GM12878 (cell line): ENCODE measurements around the gene AMN1. TPM values are rescaled to one million over a fixed set of nuclear protein-coding genes. Genes with fewer than 3 reads are reported as not detected.

Experiments used
- CBX5 ChIP-seq: sonication (generic); IDR thresholded peaks from 2 replicates; pipeline ENCODE4 v1.6.1; 2016; ENCODE audit warnings: low read depth, moderate library complexity, mild to moderate bottlenecking, inconsistent platforms
- E2F8 ChIP-seq: fragments of 450-650 bp; IDR thresholded peaks from 2 replicates; pipeline ENCODE4 v1.6.1; 2018; ENCODE audit warnings: mild to moderate bottlenecking, low read depth, moderate library complexity; ENCODE audit not compliant: partially characterized antibody
- ETV6 ChIP-seq, 2 experiments: fragments of 450-650 bp in 1 of 2; IDR thresholded peaks in 1 of 2; conservative IDR thresholded peaks in 1 of 2; 2 replicates each; pipeline ENCODE4 v1.6.1; 2014; ENCODE audit warnings: antibody characterized with exemption in 1 of 2, borderline replicate concordance in 1 of 2, low read depth in 1 of 2, mild to moderate bottlenecking in 1 of 2, moderate library complexity in 1 of 2
- FOS ChIP-seq: IDR thresholded peaks from 3 replicates; pipeline ENCODE4 v1.6.1; 2011; ENCODE audit warnings: borderline replicate concordance; ENCODE audit not compliant: insufficient read length; ENCODE audit errors: extremely low read depth
- GATAD2B ChIP-seq: fragments of 450-650 bp; conservative IDR thresholded peaks from 2 replicates; pipeline ENCODE4 v1.6.1; 2017; ENCODE audit warnings: low read depth, mild to moderate bottlenecking, moderate library complexity
- HDAC6 ChIP-seq: fragments of 200-600 bp; sonication (generic); IDR thresholded peaks from one replicate; pipeline ENCODE4 v1.8.0; 2017; ENCODE audit warnings: antibody characterized with exemption; ENCODE audit not compliant: unreplicated experiment
- IKZF1 ChIP-seq: fragments of 450-650 bp; conservative IDR thresholded peaks from 2 replicates; pipeline ENCODE4 v1.6.1; 2017; ENCODE audit warnings: antibody characterized with exemption, mild to moderate bottlenecking
- IRF4 ChIP-seq: IDR thresholded peaks from 2 replicates; pipeline ENCODE4 v1.6.1; 2011; ENCODE audit warnings: low read depth, low read length
- KLF5 ChIP-seq: fragments of 450-650 bp; IDR thresholded peaks from 2 replicates; pipeline ENCODE4 v1.6.1; 2014; ENCODE audit warnings: mild to moderate bottlenecking; ENCODE audit not compliant: partially characterized antibody
- MEF2B ChIP-seq: fragments of 450-650 bp; IDR thresholded peaks from 2 replicates; pipeline ENCODE4 v1.6.1; 2018; ENCODE audit warnings: mild to moderate bottlenecking, moderate library complexity; ENCODE audit not compliant: partially characterized antibody, poor library complexity, severe bottlenecking
- NFYB ChIP-seq: IDR thresholded peaks from 2 replicates; pipeline ENCODE4 v1.6.1; 2011; ENCODE audit warnings: low read depth, mild to moderate bottlenecking, low read length, improper control_type of control experiment, moderate library complexity; ENCODE audit not compliant: insufficient read depth
- NR2C1 ChIP-seq: fragments of 450-650 bp; IDR thresholded peaks from 2 replicates; pipeline ENCODE4 v1.6.1; 2017; ENCODE audit warnings: antibody characterized with exemption, mild to moderate bottlenecking, moderate library complexity
- SIX5 ChIP-seq: IDR thresholded peaks from 2 replicates; pipeline ENCODE4 v1.6.1; 2011; ENCODE audit warnings: mild to moderate bottlenecking, low read depth, low read length, moderate library complexity; ENCODE audit not compliant: severe bottlenecking
- SMARCA5 ChIP-seq: fragments of 450-650 bp; IDR thresholded peaks from 2 replicates; pipeline ENCODE4 v1.6.1; 2017; ENCODE audit warnings: mild to moderate bottlenecking
- SP1 ChIP-seq: IDR thresholded peaks from one replicate; pipeline ENCODE4 v1.6.1; 2011; ENCODE audit warnings: low read depth, low read length
- SREBF2 ChIP-seq: IDR thresholded peaks from 2 replicates; pipeline ENCODE4 v1.6.1; 2012; ENCODE audit warnings: mild to moderate bottlenecking, low read length
- SUPT20H ChIP-seq: IDR thresholded peaks from 2 replicates; pipeline ENCODE4 v1.6.1; 2011; ENCODE audit warnings: low read depth, mild to moderate bottlenecking, low read length, moderate library complexity, borderline replicate concordance; ENCODE audit not compliant: control insufficient read depth
- TARDBP ChIP-seq: IDR thresholded peaks from 2 replicates; pipeline ENCODE4 v1.6.1; 2016; ENCODE audit warnings: borderline replicate concordance
- TCF12 ChIP-seq: IDR thresholded peaks from 2 replicates; pipeline ENCODE4 v1.6.1; 2011; ENCODE audit warnings: low read depth, mild to moderate bottlenecking, low read length
- YY1 ChIP-seq: IDR thresholded peaks from 2 replicates; pipeline ENCODE4 v1.6.1; 2011; ENCODE audit warnings: low read depth, mild to moderate bottlenecking, low read length
- ZNF622 ChIP-seq: fragments of 450-650 bp; IDR thresholded peaks from 2 replicates; pipeline ENCODE4 v1.6.1; 2017; ENCODE audit warnings: mild to moderate bottlenecking, inconsistent platforms
- polyA plus RNA-seq, 11 experiments: library from polyadenylated mRNA; depleted of rRNA in 4 of 11; unstranded in 6 of 11; stranded (reverse) in 5 of 11; fragments of >200 nt; fragmentation: Nextera tagmentation in 4 of 11; fragmentation: Illumina TruSeq in 1 of 11; extraction: Ambion mirVana in 4 of 11; extraction: Trizol in 1 of 11; gene quantifications; 1 replicate in 1 of 11; 2 replicates in 10 of 11; pipeline versions ENCODE4 v1.2.1 to v1.2.3, GENCODE V29; 2011 to 2016; ENCODE audit warnings: inconsistent platforms in 2 of 11, missing spikeins in 2 of 11, low read depth in 1 of 11
- total RNA-seq, 4 experiments: library from RNA; depleted of rRNA in 3 of 4; stranded (reverse); fragments of >200 nt in 3 of 4; fragmentation: Illumina TruSeq in 1 of 4; extraction: Trizol in 1 of 4; gene quantifications; 2 replicates each; pipeline versions ENCODE4 v1.2.1 to v1.2.3, GENCODE V29; 2013 to 2021
- TF ChIP-seq, protein P1 (sequence below): fragments of 450-650 bp; IDR thresholded peaks from 2 replicates; pipeline ENCODE4 v1.6.1; 2017; ENCODE audit warnings: low read depth, mild to moderate bottlenecking, moderate library complexity
- TF ChIP-seq, protein P2 (sequence below): fragments of 450-650 bp; formaldehyde crosslinking; IDR thresholded peaks from 2 replicates; pipeline ENCODE4 v1.4.0; 2020; ENCODE audit warnings: mild to moderate bottlenecking, moderate library complexity

The AMN1 gene
- total and polyA plus RNA-seq, 10 of the 15 experiments (the other 5 are each of a cell fraction or from before 2014, with no cell fraction given), result 5.4 to 19.3 (median 9.3) TPM

DNA sequence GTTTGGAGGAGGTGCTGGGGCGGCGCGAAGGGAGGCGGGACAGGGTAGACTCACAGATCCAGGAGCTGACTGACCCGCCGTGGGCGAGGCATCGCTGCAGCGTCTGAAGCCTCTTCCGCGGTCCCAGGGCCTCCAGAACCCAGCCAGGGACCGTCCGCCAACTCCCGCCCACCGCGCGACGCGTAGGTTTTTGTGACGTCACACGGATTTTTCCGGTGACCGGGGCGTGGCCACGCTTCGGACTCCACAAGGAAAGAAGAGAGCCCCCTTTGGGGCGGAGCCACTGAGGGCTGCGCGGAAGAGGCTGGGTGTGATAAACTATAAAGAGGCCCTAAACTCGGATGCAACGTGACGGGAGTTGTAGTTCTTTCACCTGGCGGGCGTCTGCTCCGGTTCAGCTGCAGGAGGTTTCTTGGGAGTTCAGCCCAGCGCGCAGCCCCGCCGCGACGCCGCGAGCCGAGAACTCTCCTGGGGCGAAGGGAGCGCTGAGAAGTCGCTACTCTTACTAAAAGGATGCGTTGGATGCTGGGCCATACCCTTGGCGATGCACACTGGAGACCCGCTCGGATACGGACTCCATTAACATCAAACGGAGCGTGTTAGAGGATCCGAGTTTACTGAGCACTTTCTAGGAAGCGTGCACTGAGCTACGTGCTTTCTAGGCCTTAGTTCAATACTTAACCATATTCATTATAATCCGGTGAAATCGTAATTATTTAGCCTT lies at the start of gene AMN1 (continued):
- TF ChIP-seq ZNF622, result no peak
- peak; percentile 74 for TF ChIP-seq SIX5
- TF ChIP-seq SUPT20H, result no peak
- TF ChIP-seq, protein P1, sequence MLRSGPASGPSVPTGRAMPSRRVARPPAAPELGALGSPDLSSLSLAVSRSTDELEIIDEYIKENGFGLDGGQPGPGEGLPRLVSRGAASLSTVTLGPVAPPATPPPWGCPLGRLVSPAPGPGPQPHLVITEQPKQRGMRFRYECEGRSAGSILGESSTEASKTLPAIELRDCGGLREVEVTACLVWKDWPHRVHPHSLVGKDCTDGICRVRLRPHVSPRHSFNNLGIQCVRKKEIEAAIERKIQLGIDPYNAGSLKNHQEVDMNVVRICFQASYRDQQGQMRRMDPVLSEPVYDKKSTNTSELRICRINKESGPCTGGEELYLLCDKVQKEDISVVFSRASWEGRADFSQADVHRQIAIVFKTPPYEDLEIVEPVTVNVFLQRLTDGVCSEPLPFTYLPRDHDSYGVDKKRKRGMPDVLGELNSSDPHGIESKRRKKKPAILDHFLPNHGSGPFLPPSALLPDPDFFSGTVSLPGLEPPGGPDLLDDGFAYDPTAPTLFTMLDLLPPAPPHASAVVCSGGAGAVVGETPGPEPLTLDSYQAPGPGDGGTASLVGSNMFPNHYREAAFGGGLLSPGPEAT, result peak; percentile 99
- TF ChIP-seq SMARCA5, result no peak; the same call in 1 of the 2 replicates
- peak; percentile 55 for TF ChIP-seq MEF2B
- TF ChIP-seq GATAD2B, result peak; percentile 56
- TF ChIP-seq CBX5, result peak; percentile 65; the same call in 1 of the 2 replicates
- TF ChIP-seq E2F8, result peak; percentile 84
- peak; percentile 81 for TF ChIP-seq KLF5
- no peak for TF ChIP-seq ETV6 (conservative IDR thresholded peaks at IDR 0.05 in 1 of 2, IDR thresholded peaks at IDR 0.05 in 1 of 2; ENCODE audit: borderline replicate concordance in 1 of 2, low read depth in 1 of 2)
- TF ChIP-seq IRF4, result no peak
- no peak for TF ChIP-seq NFYB
- TF ChIP-seq YY1, result peak; percentile 66
- TF ChIP-seq TARDBP, result peak; percentile 57; the same call in 1 of the 2 replicates
- TF ChIP-seq, protein P2, sequence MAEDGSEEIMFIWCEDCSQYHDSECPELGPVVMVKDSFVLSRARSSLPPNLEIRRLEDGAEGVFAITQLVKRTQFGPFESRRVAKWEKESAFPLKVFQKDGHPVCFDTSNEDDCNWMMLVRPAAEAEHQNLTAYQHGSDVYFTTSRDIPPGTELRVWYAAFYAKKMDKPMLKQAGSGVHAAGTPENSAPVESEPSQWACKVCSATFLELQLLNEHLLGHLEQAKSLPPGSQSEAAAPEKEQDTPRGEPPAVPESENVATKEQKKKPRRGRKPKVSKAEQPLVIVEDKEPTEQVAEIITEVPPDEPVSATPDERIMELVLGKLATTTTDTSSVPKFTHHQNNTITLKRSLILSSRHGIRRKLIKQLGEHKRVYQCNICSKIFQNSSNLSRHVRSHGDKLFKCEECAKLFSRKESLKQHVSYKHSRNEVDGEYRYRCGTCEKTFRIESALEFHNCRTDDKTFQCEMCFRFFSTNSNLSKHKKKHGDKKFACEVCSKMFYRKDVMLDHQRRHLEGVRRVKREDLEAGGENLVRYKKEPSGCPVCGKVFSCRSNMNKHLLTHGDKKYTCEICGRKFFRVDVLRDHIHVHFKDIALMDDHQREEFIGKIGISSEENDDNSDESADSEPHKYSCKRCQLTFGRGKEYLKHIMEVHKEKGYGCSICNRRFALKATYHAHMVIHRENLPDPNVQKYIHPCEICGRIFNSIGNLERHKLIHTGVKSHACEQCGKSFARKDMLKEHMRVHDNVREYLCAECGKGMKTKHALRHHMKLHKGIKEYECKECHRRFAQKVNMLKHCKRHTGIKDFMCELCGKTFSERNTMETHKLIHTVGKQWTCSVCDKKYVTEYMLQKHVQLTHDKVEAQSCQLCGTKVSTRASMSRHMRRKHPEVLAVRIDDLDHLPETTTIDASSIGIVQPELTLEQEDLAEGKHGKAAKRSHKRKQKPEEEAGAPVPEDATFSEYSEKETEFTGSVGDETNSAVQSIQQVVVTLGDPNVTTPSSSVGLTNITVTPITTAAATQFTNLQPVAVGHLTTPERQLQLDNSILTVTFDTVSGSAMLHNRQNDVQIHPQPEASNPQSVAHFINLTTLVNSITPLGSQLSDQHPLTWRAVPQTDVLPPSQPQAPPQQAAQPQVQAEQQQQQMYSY (CRISPR knock-in tag), result no peak
- no peak for TF ChIP-seq FOS
- 0 out of 2 replicates have a peak, but pooled peaks have one; percentile 19 for TF ChIP-seq TCF12
- TF ChIP-seq NR2C1, result peak; percentile 74; the same call in 1 of the 2 replicates
- TF ChIP-seq HDAC6, result no peak
- peak; percentile 71 for TF ChIP-seq SP1
- TF ChIP-seq SREBF2, result no peak
- TF ChIP-seq IKZF1, result peak; percentile 96
